ENCODE measurements around the gene PDE7B. TPM values are rescaled to one million over a fixed set of nuclear protein-coding genes. Genes with fewer than 3 reads are reported as not detected.

Gene PDE7B
- total RNA-seq, 1 experiment from 2014 or later, result 3.5 TPM

DNA sequence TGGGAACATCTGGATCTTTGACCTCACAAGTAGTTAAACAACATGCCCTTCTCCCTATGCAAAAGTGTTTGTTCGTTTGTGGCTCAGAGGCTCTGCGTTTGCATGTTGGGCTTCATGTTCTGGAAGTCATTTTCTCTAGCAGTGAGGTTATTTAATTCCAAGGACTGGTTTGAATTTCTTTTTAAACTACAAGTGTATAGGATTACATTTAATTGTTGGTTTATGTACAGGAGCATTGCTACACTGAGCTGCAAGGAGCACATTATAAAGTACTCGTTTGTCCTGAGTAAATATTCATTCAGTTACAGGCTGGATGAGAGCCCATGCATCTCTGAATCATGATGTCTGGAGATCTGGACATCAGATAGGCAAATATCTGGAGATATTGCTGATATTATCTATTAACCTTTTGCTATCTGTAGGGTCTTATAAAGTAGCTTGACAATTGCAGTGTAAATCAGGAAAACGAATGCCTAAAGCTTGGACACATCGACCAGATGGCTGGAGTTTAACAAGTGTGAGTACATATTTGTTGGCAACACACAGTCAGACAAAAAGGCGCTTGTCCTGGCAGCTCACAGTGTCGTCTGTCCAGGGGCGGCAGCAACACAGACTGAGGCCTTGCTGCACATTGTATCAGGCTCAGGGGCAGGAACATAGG is 84.6 kb downstream of the PDE7B start:
- peak; percentile 78 for DNase-seq (ENCODE audit: low read depth)

GRCh38 chr6:135936606-135937005 is 85.1 kb downstream of the PDE7B start:
- peak; percentile 95 for DNase-seq (ENCODE audit: low read depth)

DNA sequence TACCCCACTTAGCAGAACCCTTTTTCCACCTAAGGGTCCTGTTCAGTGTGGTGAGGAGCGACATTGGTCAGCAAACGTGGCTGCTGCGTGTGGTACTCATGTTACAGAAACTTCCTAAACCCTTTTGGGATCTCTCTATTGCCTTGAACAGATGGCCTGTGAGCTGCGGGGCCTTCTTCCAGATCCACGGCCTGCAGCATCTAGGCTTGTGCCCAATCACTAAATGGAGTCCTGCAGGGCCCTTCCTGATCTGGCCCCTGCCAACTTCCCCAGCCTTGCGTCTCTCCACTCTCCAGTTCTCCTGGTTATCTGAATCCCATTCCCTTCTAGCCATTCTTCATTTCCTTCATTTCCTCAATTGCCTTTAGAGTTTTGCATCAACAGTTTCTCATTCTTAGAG is 85.6 kb downstream of the PDE7B start:
- no peak for DNase-seq (ENCODE audit: low read depth)

DNA sequence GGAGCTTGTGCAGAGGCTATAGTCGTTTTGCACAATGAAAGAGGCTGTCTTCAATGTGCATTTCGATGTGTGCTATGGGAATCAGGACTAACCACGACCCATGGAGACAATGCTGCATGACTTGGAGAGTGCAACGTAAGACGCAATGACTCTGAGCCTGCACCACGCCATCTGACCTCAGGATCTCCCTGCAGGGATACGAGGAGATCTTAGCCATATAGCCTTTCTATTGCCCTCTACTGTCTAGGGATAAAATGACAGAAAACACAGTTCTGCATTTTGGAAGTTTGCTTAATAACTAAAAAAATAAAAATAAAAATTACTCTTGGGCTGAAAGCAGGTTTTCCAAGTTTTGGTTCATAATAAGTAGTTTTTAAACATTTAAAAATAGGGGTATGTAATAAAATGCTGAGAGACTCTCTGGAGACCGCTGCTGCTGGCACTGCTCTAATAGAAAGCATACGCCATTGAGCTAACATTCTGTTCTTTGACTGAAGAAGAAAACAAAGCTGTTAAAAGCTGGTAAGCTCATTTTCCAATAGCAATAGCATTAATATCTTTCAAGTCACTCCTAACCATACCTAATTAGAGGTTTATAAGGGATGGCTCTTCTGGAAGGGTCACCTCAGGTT is 87.2 kb downstream of the PDE7B start:
- peak; percentile 32 for DNase-seq (ENCODE audit: low read depth)

GRCh38 chr6:135939208-135939591 is 87.7 kb downstream of the PDE7B start:
- DNase-seq (ENCODE audit: low read depth), result no peak

DNA sequence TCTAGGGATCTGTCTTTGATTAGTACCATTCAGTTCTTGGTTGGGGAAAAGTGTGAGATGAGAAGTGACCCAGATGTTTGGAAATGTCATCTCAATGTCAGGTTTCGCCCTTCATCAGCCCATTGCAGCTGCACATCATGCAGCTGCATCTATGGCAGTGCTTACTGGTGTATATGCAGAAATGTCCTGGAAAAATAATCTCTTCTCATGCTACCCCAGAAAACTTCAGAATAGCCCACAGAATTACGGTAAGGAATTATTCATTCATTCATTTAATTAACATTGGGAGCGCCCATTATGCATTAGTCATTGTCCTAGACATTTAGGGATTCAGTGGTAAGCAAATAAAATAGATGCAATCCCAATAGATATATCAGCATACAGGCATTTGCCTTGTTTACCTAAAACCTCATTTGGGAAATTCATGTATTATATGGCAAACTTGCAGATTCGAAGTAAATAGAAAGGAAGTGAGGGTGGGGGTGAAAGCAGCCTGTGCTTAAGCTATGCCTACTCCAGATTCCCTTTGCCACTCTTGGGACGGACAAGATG is 89.2 kb downstream of the PDE7B start:
- no peak for DNase-seq (ENCODE audit: low read depth)

- DNase-seq (ENCODE audit: low read depth), result peak; percentile 28
Observed at GRCh38 chr6:135941275-135942025, 89.9 kb downstream of the PDE7B start.

GRCh38 chr6:135944120-135944519 is 92.6 kb downstream of the PDE7B start:
- no peak for DNase-seq (ENCODE audit: low read depth)

GRCh38 chr6:135946674-135947073 is 95.2 kb downstream of the PDE7B start:
- no peak for DNase-seq (ENCODE audit: low read depth)

- no peak for DNase-seq (ENCODE audit: low read depth)
Observed at GRCh38 chr6:135950669-135951068, 99.2 kb downstream of the PDE7B start.

DNA sequence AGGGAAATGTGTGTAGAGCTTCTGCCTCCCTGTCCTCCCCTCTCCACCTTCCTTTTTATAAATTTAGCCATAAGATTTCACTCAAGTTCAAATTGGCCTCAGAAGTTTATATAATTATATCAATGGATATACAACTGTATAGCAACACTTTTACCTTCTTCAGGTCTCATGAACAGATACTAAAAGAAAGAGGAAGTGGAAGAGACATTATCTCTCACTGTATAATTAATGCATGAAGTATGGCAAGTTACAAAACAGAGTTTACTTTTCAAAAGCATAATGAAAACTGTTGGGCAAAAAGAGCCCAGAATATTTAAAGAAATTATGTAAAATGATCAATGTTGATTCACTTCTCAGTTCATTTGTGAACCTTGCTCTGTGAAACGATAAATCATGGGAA is 99.7 kb downstream of the PDE7B start:
- DNase-seq (ENCODE audit: low read depth), result no peak

GRCh38 chr6:135953818-135954217 is 102.3 kb downstream of the PDE7B start:
- no peak for DNase-seq (ENCODE audit: low read depth)

DNA sequence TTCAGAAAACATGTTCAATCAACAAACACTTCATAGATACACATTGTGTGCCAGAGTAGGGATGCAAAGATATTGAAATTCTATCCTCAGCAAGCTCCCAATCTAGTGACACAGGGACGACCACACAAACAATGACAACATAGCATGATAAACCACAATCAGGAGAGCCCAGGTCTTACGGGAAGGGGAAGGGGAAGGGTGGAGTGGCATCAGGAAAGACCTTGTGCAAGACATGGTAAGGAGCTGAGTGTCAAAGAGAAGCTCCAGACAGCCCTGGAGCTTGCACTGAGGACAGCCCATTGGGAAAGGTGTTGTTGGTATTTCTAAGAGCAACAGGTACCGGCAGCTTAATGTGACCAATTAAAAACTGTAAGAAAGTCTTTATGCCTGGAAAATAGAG is 103.6 kb downstream of the PDE7B start:
- DNase-seq (ENCODE audit: low read depth), result no peak

DNA sequence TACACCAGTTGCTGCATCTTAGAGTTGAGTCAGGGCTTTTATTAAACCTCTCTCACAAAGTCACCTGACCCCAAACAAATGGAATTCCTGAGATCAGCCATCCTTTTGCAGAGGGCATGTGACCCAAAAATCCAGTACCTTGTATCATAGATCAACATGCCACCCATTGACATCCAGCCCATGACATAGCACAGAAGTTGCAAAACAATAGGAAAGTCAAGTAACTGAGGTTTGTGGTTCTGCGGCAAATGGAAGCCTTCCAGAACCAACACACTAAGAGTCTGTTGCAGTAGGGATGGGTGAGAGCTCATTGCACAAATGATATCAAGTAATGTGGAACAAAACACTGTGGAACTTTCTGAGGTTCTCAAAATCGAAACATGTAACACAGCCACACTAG is 111.2 kb downstream of the PDE7B start:
- peak; percentile 99 for DNase-seq (ENCODE audit: low read depth)

DNA sequence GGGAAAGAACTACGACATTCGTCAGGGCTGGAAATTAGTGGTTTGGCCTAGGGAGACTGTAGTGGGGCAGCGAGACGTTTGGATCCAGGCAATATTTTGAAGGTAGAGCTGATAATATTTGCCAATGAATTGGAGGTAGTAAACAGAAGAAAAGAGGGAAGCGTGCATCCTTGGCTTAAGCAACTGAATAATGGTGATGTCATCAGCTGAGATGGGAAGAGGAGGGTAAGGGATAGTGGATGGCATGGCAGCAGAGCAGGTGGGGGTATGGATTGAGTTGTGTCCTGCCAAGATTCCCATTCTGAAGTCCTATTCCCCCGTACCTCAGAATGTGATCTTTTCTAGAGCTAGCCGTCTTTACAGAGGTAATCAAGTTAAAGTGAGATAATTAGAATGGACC is 119.2 kb downstream of the PDE7B start:
- no peak for DNase-seq (ENCODE audit: low read depth)

DNA sequence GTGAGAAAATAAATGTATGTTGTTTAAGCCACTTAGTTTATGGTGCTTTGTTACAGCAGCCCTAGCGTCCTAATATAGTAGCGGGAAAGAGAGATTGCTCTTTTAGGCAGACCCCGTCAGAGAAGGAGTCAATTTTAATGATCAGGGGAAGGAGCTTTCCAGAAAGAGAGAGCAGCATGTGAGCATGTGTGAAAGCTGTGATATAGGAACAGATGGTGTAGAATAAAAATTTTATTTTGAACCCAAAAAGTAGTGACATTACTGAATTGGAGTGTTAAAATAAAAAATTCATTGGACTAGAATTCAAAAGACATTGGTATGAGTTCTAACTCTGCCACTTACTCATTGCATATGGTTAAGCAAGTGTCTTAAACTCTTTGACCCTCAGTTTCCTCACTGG is 119.8 kb downstream of the PDE7B start:
- no peak for DNase-seq (ENCODE audit: low read depth)

GRCh38 chr6:135972150-135972549 is 120.6 kb downstream of the PDE7B start:
- DNase-seq (ENCODE audit: low read depth), result no peak

GRCh38 chr6:135972586-135972985 is 121.1 kb downstream of the PDE7B start:
- no peak for DNase-seq (ENCODE audit: low read depth)

GRCh38 chr6:135974426-135974825 is 122.9 kb downstream of the PDE7B start:
- DNase-seq (ENCODE audit: low read depth), result no peak

DNA sequence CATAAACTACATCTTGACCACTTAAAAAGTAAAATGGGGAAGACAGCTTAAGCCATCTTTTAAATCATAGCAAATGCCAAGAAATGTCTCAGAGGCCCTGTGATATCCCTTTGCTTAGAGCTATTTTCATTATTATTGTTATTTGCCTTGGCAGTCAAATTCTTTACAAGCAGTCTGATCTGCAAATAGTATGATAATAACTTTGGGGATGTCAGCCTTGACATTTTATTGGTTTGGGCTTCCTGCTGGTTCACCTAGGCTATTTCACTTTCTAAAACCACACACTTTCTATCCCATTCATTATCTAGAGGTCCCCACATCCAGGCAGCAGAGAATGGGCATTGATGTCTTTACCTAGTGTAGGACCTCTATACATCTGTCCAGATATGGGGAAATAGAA is 125.1 kb downstream of the PDE7B start:
- no peak for DNase-seq (ENCODE audit: low read depth)

- no peak for DNase-seq (ENCODE audit: low read depth)
Observed at GRCh38 chr6:135983093-135983492, 131.6 kb downstream of the PDE7B start.

GRCh38 chr6:135983718-135984343 is 132.3 kb downstream of the PDE7B start:
- DNase-seq (ENCODE audit: low read depth), result peak; percentile 46

Measured in M059J (cell line).